Measurements from ENCODE around the gene ID4. TPM values are rescaled to one million over a fixed set of nuclear protein-coding genes. Genes with fewer than 3 reads are reported as not detected.

ID4 gene
- total and polyA plus RNA-seq, 2 of the 4 experiments (the other 2 are of a cell fraction), result 3.0 to 3.6 TPM

- peaks cover 2 to 5% of the 10 kb centered on the region in 2 experiments; a peak in 2 of 4 replicates for H3K79me1 ChIP-seq (ENCODE audit: low read depth in 1 of 2, low read length in 2 of 2)
- H2BK15ac ChIP-seq (ENCODE audit: low read depth, low read length), result no peak overlapping the region
- no peak overlapping the region for H3K27ac ChIP-seq (ENCODE audit: insufficient read depth, low read length)
- no peaks in the 10 kb centered on the region for H3K36me3 ChIP-seq (ENCODE audit: control insufficient read depth, insufficient read depth, low read length)
- ChIA-PET POLR2A (ENCODE audit: unreplicated experiment) (no interaction called here), CTCF (no interaction called here)
- in situ Hi-C loops (cut with MboI; ENCODE audit: low sequenced_read_pairs) (no loop called here), dilution Hi-C loops (cut with HindIII; ENCODE audit: low sequenced_read_pairs, unreplicated experiment) (no loop called here), intact Hi-C loops (cut with micrococcal nuclease) (no loop called here)
- H2BK5ac ChIP-seq (ENCODE audit: low read depth, low read length, poor library complexity, severe bottlenecking), result no peak overlapping the region
- no peak overlapping the region for H4K5ac ChIP-seq (ENCODE audit: low read depth, low read length)
- no peak overlapping the region for H2AFZ ChIP-seq (replicated peaks; ENCODE audit: low read length, poor library complexity)
- no TSS peak for BruUV-seq (replicated peaks)
- H3K56ac ChIP-seq (ENCODE audit: extremely low read depth, insufficient read depth, low read length), result no peak overlapping the region
- no peak overlapping the region for H3K4me2 ChIP-seq (ENCODE audit: low read depth, low read length)
- H3K4me1 ChIP-seq (ENCODE audit: control insufficient read depth, insufficient read depth, low read length), result peaks cover 2% of the 10 kb centered on the region; the same call in 1 of the 2 replicates
- no peak overlapping the region for H2BK20ac ChIP-seq (ENCODE audit: low read depth, low read length)
- H4K8ac ChIP-seq (ENCODE audit: low read depth in 2 of 2, low read length in 2 of 2), result no peak overlapping the region
- no peak overlapping the region for H3K4ac ChIP-seq (ENCODE audit: low read depth, low read length)
- H3K27me3 ChIP-seq (ENCODE audit: control insufficient read depth, insufficient read depth, low read length), result no peaks in the 10 kb centered on the region
- H3K14ac ChIP-seq (replicated peaks; ENCODE audit: low read depth, low read length), result no peak overlapping the region
- no peak overlapping the region for H2AK9ac ChIP-seq (replicated peaks; ENCODE audit: low read depth, low read length, poor library complexity)
- DNase-seq (no peak), ATAC-seq (ENCODE audit: low read depth) (no peak)
- no peaks in the 10 kb centered on the region for H3K9me1 ChIP-seq (ENCODE audit: insufficient read depth, low read length)
- H2AK5ac ChIP-seq (ENCODE audit: low read depth, low read length), result no peak overlapping the region
- H3K9me3 ChIP-seq (ENCODE audit: control insufficient read depth, insufficient read depth, low read length), result no peaks in the 10 kb centered on the region
- no peak overlapping the region for H2BK120ac ChIP-seq (ENCODE audit: low read depth, low read length)
- TF ChIP-seq MXI1 (IDR thresholded peaks at IDR 0.05; ENCODE audit: borderline replicate concordance, low read depth, low read length) (no peak), CTCF (conservative IDR thresholded peaks at IDR 0.05; ENCODE audit: low read depth, low read length) (no peak), SMC3 (IDR thresholded peaks at IDR 0.05; ENCODE audit: low read depth, low read length) (no peak), RFX5 (IDR thresholded peaks at IDR 0.05; ENCODE audit: low read depth, low read length) (no peak), USF2 (IDR thresholded peaks at IDR 0.05; ENCODE audit: low read depth, low read length) (no peak), CEBPB (IDR thresholded peaks at IDR 0.05; ENCODE audit: low read depth, low read length) (no peak), BHLHE40 (IDR thresholded peaks at IDR 0.05; ENCODE audit: low read depth, low read length) (no peak), FOS (IDR thresholded peaks at IDR 0.05; ENCODE audit: low read depth, low read length) (no peak), MAFK (IDR thresholded peaks at IDR 0.05; ENCODE audit: low read depth, low read length) (no peak), ELK1 (IDR thresholded peaks at IDR 0.05; ENCODE audit: borderline replicate concordance, low read depth, low read length) (no peak), MAZ (IDR thresholded peaks at IDR 0.05; ENCODE audit: borderline replicate concordance, low read depth, low read length) (no peak), POLR2A (IDR thresholded peaks at IDR 0.05; ENCODE audit: low read depth, low read length) (no peak), RAD21 (IDR thresholded peaks at IDR 0.05; ENCODE audit: low read length) (no peak), NFE2L2 (IDR thresholded peaks at IDR 0.05; ENCODE audit: low read depth, low read length) (no peak)
- H3K4me3 ChIP-seq (ENCODE audit: insufficient read depth, low read depth, low read length), result no peak overlapping the region
- no peak overlapping the region for H4K91ac ChIP-seq (ENCODE audit: insufficient read depth, low read depth, low read length)
- no peak overlapping the region for H3K23ac ChIP-seq (ENCODE audit: low read depth, low read length)
- H3K9ac ChIP-seq (ENCODE audit: low read depth, low read length), result no peak overlapping the region
- H4K20me1 ChIP-seq (ENCODE audit: insufficient read depth, low read length), result no peaks in the 10 kb centered on the region
- WGBS, 2 experiments (ENCODE audit: extremely low coverage in 2 of 2, insufficient read length in 1 of 2), result 96% methylated on average over 8 of the region's 21 CpGs; no CpG with 5 or more reads in 1 of the 2 experiments
- H3K18ac ChIP-seq (ENCODE audit: low read depth, low read length), result no peak overlapping the region
Measured at GRCh38 chr6:19806971-19807396, 30.2 kb upstream of the ID4 start.
